ENCODE measurements around the gene GALR2.

- TF ChIP-seq GATA2 (IDR thresholded peaks at IDR 0.05; ENCODE audit: low read depth, low read length) (no peak), GATA3 (IDR thresholded peaks at IDR 0.05; ENCODE audit: low read depth, low read length) (no peak)
These were observed 2.9 kb upstream of the GALR2 start for GRCh38 chr17:76071531-76072147.

Measured in SH-SY5Y (cell line).